ENCODE data around the gene SNRPA.

DNA sequence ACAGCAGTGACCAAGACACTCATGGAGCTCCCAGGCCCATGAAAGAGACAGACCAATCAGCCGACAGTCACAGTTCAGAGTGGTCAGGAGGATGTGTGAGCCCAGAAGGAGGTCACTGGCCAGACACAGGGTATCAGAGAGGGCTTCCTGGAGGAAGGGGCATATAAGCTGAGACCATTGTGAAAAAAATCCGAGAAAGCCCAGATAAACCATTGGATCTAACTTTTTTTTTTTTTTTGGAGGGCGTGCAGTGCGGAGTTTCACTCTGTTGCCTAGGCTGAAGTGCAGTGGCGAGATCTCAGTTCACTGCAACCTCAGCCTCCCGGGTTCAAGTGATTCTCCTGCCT, 29.9 kb upstream of the SNRPA start:
- TF ChIP-seq POLR2A (IDR thresholded peaks at IDR 0.05): no peak
- TF ChIP-seq, protein P1, sequence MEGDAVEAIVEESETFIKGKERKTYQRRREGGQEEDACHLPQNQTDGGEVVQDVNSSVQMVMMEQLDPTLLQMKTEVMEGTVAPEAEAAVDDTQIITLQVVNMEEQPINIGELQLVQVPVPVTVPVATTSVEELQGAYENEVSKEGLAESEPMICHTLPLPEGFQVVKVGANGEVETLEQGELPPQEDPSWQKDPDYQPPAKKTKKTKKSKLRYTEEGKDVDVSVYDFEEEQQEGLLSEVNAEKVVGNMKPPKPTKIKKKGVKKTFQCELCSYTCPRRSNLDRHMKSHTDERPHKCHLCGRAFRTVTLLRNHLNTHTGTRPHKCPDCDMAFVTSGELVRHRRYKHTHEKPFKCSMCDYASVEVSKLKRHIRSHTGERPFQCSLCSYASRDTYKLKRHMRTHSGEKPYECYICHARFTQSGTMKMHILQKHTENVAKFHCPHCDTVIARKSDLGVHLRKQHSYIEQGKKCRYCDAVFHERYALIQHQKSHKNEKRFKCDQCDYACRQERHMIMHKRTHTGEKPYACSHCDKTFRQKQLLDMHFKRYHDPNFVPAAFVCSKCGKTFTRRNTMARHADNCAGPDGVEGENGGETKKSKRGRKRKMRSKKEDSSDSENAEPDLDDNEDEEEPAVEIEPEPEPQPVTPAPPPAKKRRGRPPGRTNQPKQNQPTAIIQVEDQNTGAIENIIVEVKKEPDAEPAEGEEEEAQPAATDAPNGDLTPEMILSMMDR (IDR thresholded peaks at IDR 0.05): no peak

All from breast epithelium (tissue), 3 donors.